ENCODE results near the gene MYRIP.

DNA sequence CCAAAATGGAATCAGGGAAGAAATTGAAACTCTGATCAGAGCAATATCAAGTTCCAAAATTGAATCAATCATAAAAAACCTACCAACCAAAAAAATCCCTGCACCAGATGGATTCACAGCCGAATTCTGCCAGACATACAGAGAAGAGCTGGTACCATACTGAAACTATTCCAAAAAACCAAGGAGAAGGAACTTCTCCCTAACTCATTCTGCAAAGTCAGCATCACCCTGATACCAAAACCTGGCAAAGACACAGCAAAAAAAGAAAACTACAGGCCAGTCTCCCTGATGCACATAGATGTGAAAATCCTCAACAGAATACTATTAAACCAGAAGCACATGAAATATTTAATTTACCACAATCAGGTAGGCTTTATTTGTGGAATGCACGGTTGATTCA, 118.1 kb downstream of the MYRIP start:
- TF ChIP-seq YY1 (IDR thresholded peaks at IDR 0.05; ENCODE audit: insufficient read depth, insufficient read length) (no peak), ZNF274 (IDR thresholded peaks at IDR 0.05; ENCODE audit: low read depth, low read length) (no peak), SUZ12 (IDR thresholded peaks at IDR 0.05; ENCODE audit: extremely low read depth, insufficient read depth, insufficient read length) (no peak)
